ENCODE measurements around the gene SLC22A5.

The SLC22A5 gene

DNA sequence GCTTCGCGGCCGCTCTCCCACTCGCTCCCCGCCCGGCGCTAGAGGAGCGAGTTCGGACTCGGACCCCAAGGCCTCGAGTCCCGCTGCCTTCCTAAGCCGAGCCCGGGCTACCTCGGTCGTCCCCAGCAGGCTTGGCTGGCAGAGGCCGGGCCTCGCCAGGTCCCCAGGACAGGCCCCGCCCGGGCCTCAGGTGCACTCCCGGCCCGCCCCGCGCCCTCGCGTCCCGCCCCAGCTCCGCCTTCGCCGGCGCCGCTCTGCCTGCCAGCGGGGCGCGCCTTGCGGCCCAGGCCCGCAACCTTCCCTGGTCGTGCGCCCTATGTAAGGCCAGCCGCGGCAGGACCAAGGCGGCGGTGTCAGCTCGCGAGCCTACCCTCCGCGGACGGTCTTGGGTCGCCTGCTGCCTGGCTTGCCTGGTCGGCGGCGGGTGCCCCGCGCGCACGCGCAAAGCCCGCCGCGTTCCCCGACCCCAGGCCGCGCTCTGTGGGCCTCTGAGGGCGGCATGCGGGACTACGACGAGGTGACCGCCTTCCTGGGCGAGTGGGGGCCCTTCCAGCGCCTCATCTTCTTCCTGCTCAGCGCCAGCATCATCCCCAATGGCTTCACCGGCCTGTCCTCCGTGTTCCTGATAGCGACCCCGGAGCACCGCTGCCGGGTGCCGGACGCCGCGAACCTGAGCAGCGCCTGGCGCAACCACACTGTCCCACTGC lies at the start of gene SLC22A5:
Gene SLC22A5, plus strand, starts transcription at position 237 of the 707 bp plus-strand sequence. Its CDS starts 263 bp downstream, at position 500.
- no peak for DNase-seq (ENCODE audit: low read depth)

DNA sequence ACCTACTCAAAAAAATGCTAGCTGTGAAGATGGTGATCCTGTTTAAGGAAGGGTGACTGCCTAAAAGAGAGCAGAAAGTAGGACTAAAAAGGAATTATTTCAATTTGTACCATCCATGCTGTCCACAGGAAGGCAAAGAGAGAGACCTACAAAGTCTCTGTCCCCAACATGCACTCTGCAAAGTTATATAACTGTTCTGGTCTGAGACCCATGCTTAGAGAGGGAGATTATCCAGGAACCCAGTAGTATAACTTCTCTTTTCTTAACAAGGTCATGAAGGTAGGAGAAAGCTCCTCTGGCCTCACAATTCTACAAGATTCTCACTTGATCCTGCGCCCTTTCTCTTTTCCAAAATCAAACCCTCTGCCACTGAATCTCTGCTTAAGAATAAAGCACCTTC lies 49.5 kb upstream of the SLC22A5 start:
- DNase-seq (ENCODE audit: low read depth): no peak

DNA sequence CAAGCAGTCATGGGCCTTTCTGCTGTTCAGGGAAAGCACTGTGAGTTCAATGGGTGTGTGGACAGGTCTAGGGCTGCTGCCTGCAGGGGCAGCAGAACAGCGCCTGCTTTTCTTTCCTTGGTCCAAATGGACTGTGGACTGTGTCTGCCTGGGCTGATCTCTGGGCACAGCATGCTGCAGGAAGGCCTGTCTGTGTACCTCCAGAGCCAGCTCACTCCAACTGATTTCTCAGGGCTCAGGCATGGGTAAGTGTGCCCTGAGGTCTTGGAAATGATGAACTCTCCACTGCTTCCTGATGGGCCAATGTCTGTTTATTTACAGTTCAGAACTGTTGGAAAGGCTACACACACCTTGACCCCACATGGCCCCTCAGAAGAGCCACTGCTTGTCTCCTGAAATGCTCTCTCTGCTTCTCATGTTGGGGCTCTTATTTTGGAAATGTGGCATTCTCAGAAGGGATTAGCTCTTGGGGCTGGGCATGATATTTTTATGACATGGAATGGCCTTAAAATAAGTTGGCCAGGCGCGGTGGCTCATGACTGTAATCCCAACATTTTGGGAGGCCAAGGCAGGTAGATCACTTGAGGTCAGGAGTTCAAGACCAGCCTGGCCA lies 48.3 kb upstream of the SLC22A5 start:
- DNase-seq (ENCODE audit: low read depth): no peak

DNA sequence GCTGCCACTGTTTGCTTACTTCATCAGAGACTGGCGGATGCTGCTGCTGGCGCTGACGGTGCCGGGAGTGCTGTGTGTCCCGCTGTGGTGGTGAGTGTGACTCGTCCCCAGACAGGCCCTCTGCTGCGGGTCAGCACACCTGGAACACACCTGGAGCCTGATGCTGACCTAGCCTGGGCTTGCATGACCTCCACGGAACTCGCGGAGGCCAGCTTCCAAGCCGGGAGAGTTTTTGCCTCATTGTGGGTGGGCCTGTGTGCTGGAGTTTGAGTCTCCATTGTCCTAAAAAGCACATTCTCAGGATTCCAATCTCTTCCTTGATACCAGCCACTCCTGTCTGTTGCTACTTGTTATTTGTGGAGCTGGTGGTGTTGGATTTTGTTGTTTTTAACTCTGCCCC lies 47.2 kb upstream of the SLC22A5 start:
- no peak for DNase-seq (ENCODE audit: low read depth)

DNA sequence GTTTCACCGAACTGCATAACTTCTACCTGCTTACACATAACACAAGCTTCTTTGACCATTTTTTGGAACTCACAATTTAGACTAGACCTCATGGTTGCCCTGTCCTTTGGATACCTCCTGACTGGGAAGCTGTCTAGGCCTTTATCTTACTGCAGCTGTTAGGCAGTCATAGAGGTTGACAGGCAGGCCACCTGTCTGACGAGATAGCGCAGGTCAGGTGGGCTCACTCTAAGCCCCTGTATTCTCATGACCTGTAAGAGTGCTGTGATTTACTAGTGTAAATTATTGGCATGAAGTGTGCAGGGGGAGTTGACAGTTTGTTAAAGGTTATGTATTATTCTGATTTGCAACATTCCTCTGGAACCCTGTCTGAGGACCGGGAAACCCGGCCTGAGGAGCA lies 46.3 kb upstream of the SLC22A5 start:
- no peak for DNase-seq (ENCODE audit: low read depth)

DNA sequence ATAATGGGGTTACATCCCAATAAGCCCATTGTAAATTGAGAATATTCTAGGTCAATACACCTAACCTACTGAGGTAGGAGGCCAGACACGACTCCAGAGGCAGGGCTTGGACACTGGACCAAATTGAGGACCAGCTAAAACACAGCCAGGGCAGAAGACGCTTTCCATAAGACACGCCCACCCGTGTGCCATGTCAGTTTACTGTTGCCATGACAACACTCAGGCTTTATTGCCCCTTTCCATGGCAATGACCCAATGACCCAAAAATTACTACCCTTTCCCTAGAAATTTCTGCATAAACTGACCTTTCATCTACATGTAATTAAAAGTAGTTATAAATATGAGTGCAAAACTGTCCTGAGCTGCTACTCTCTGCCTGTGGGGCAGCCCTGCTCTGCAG lies 43.8 kb upstream of the SLC22A5 start:
- DNase-seq (ENCODE audit: low read depth): no peak

DNA sequence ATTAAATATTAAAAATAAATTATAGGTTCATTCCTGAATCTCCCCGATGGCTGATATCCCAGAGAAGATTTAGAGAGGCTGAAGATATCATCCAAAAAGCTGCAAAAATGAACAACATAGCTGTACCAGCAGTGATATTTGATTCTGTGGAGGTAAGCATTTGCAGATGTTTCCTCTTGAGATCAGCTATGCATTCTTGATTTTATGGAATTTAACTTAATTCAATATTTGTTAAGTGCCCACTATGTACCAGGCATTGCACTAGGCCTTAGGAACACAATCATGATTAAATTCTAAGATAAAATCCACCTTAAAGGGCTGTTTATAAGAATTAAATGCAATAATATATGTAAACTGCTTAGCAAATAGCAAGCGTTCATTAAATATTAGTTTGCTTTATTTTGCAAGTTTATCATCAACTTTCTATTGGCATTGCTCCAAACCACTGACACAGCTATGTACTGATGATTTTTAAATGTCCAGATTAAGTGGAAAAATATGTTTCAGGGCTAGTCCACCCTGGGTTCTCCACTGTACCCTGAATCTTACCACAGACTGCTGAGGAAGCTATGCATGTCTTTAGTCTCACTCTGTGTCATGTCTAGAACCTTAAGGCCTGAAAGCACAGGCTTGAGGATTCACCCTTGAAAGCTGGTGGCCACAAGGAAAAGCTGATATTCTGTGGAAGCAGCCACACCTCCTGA lies 42.1 kb upstream of the SLC22A5 start:
- DNase-seq (ENCODE audit: low read depth): no peak

DNA sequence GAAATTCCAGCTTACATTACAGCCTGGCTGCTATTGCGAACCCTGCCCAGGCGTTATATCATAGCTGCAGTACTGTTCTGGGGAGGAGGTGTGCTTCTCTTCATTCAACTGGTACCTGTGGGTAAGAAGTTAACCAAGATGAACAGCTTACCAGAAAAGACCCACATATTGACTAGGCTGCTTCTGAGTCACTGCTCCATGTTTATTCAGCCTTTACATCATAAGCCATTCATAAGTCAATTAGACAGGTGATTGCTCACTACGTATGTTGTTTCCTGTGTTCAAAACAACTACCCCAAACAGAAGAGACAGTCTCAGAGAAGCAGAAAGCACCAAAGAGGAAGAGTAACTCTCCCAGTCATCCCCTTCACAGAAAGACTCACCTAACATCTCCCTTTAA lies 34.7 kb upstream of the SLC22A5 start:
- DNase-seq (ENCODE audit: low read depth): no peak

DNA sequence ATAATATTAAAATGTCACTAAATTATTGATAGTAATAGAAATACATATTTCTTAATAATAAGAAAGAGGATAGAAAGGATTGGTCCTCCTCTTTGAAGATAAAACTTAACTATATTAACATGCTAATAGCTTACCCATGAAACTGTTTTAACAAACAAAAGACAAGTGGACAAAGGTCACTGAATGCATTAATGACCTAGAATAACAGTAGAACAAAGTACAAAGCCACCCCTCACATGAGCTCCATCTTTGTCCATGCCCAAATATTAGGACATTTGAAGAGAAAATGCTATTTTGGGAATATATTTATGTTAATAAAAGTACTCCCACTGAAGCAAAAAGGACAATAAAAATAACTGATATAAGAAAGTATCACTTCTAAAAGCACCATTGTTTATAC lies 34.1 kb upstream of the SLC22A5 start:
- no peak for DNase-seq (ENCODE audit: low read depth)

DNA sequence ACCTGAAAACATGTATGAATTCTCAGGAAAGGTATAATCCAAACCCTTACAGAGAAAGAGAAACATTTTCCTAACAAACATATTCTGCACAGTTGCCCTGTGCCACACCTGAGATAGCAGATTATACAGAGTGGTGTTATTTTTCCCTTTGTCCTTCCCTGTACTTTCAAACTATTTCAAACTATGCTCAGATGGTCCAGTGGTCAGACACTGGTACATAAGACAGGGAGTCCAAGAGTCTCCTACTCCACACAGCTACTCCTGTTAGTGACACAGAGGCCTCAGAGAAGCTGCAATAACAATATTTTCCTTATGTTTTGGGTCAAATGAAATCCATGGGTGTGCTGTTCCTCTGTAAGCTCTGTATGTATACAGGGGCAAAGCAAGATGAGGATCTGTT lies 30.0 kb upstream of the SLC22A5 start:
- DNase-seq (ENCODE audit: low read depth): no peak

DNA sequence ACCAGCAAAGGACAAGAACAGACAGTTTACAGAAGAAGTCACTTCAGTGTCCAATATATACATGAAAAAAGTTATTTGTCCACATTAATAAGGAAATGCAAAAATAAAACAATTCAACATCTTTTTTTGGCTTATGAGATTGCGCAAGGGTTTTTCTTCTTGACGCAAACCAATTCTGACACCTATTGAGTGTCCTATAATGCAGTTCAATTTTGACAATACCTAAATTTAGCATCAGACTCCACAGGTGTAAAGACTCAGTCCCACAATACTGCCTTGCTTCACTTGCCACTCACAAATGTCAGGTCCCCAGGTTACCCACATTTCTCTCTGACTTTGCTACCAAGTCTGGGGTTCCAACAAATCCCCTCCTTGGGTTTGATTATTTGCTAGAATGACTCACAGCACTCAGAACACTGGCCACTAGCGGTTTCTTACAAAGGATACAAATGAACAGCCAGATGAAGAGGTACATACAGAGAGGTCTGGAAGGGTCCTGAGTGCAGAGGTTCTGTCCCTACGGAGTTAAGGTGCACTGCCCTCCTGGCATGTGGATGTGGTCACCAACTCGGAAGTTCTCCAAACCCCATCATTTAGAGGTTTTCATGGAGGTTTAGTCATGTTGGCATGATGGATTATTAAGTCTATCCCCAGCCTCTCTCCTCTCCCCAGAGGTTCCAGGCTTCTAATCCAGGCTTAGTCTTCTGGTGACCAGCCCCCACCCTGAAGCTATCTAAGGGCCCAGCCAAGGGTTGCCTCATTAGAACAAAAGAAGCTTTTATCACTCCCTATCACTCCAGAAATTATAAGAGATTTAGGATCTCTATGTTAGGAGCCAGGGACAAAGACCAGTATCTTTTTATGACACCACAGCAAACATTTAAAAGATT lies 27.0 kb upstream of the SLC22A5 start:
- DNase-seq (ENCODE audit: low read depth): no peak

DNA sequence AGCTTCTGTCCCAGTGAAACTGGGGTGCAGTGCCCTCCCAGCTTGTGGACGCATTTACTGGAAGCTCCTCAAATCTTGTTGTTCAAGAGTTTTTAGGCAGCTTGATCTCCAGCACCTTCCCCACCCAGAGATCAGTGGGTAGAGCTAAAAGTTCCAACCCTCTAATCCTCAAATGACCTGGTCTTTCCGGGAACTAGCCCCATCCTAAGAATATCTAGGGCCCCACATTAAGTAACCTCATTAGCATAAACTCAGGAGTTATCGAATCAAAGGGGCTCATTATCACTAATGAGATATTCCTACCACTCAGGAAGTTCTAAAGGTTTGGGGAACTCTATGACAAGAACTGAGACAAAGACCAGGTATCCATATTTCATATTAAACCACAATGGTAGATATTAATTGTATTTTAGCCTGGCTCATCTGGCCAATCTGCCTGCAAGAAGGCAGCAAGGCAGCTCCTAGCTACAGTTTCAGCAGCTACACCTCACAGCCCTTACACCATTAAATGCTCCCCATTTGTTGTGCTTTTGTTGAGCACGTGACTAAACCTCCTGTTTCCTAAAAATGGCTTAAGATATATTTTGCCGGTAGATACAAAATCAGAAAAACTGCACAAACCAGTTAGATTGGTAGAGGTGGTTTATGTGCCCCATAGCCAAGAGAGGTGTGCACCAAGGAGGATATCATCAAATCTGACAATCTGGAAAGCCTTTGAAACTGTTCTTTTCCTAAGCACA lies 24.6 kb upstream of the SLC22A5 start:
- no peak for DNase-seq (ENCODE audit: low read depth)

DNA sequence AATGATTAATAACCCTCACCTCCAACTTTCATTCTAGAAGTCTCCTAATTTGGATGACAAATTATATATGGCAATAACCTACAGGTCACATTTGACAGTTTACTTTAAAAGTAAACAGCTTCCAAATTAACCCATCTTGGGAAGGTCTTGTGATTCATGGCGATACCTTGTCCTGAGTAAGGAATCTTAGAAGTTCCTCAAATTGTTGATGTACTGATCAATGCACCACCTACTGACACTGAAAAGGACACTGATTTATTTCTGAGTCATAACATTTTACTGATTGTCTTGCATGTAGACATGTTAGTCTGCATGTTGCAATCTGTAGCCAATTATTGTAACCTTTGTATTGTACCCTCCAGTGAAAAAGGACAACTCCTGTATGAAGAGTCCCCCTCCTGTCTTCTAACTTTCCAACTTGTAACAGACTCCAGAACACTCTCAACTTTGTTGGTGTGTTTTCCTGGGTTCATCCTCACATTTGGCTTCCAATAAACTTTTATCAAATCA lies 16.0 kb upstream of the SLC22A5 start:
- no peak for DNase-seq (ENCODE audit: low read depth)

DNA sequence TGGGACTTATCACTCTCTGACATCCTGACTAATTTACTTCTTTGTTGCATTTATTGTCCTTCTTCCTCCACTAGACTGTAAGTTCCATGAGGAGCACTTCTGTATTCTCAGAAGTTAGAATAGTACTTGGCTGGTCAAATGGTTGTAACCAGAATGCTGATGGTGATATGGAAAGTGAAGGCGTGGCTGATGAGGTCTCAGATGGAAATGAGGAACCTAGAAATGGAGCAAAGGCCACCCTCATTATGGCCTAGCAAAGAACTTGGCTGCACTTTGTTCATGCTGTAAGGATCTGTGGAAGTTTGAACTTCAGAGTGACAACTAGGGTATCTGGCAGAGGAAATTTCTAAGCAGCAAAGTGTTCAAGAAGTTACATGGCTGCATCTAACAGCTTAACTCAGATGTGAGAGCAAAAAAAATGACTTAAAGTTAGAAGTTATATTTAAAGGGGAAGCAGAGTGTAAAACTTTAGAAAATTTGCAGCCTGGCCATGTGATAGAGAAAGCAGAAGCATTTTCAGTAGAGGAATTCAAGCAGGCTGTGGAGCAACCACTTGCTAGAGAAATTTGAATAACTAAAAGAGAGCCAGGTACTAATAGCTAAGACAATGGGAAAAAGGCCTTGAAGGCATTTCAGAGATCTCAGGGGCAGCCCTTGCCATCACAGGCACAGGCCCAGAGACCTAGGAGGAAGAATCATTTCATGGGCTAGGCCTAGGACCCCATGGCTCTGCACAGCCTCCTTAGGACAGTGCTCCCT lies 14.9 kb upstream of the SLC22A5 start:
- DNase-seq (ENCODE audit: low read depth): no peak

DNA sequence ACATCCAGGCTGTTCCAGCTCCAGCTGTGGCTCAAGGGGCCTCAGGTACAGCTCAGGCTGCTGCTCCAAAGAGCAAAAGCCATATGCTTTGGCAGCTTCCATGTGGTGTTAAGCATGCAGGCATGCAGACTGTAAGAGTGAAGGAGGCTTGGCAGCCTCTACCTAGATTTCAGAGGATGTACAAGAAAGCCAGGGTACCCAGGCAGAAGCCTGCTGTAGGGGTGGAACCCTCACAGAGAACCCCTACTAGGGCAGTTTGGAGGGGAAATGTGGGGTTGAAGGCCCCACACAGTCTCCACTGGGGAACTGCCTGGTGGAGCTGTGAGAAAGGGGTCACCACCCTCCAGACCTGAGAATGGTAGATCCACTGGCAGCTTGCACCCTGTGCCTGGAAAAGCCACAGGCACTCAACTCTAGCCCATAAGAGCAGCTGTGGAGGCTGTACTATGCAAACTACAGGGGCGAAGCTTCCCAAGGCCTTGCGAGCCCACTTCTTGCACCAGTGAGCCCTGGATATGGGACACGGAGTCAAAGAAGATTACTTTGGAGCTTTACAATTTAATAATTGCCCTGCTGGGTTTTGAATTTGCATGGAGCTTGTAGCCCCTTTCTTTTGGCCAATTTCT lies 14.3 kb upstream of the SLC22A5 start:
- DNase-seq (ENCODE audit: low read depth): no peak

DNA sequence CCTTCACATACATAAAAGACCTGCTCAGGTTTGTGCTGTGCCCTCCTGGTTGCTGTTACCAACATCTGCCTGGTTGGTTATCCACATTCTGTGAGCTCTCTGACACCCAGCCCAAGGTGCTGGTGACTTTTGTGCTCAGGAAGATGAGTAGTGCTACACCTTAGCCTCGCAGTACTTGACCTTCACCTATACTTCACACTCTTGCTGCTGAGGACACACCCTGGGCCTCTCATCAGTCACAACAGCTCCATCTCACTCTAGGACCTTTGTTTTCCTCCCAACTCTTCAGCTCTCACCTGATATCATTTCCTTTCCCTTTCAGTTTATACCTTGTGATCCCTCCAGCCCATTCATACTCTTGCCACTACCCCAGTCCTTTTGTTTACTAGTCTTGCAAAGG lies 10.7 kb upstream of the SLC22A5 start:
- no peak for DNase-seq (ENCODE audit: low read depth)

DNA sequence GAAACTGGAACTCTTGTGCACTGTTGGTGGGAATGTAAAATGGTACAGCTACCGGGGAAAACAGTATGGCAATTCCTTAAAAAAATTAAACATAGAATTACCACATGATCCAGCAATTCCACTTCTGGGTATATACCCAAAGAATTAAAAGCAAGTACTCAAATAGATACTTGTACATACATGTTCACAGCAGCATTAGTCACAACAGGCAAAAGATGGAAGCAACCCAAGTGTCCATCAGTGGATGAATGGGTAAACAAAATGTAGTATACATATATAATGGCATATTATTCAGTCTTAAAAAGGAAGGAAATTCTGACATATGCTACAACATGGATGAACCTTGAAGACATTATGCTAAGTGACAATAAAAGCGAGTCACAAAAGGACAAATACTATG lies 7.4 kb upstream of the SLC22A5 start:
- no peak for DNase-seq (ENCODE audit: low read depth)

DNA sequence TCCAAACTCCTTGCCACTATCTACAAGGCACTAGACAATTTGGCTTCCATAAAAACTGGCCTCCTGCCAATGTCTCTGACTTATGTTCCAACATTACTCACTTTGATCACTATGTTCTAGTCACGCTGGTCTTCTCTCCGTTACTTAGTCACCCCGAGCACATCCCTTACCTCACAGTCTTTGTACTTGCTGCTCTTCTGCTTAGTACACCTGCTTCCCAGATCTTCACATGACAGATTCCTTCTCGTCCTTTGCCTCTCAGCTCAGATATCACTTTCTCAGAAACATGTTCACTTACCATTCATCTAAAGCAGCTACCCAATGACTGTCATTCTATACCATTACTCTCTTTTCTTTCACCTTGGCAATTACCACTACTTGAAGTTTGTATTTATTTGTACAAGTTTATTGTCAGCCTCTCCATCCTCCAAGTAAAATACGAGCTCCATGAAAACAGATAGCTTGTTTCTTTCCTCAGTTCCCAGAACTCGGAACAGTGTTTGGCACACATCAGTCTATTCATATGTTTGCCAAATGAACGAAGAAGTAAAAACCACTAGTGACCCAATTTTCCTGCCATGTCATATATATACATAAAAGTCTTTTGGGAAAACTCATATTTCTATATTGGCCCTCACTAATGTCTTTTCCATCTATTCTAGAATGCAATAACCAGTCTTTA lies 5.9 kb upstream of the SLC22A5 start:
- DNase-seq (ENCODE audit: low read depth): no peak

DNA sequence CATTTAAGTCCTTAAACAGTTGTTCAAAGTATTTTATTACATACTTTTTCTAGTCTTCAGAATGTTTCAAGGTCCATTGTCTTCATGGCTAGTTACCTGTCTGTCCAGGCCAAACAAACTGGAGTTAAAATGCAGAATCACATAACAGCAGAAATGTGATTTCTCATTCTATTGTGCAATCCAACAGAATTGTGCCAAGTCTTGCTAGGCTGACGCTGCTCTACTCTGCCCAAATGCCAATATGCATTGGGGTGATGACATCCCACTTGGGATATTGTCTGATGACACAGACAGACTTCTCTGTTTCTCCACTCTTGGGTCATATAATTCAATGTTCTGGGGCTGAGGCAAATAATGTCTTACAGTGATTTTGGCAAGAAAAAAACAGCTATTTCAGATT lies 5.2 kb upstream of the SLC22A5 start:
- DNase-seq (ENCODE audit: low read depth): no peak

DNA sequence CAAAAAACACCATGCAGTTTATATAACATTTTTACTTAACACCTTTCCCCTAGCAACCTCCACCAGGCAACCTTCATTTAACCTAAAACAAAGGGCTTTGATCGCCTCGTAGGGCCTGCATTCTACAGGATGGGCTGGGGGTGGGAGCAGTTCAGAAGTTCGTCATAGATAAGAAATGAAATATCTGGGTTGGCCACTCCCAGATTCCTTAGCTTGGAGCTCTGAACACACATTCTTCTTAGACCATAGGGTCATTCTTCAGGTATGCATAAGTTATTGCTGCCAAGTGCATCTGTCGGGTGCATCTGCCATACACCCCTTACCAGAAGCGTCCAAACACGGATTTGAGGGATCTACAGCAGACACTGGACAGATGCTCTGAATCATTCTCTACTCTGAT lies 4.3 kb upstream of the SLC22A5 start:
- no peak for DNase-seq (ENCODE audit: low read depth)

Measured in HS-27A (cell line).